ENCODE measurements around the gene MED29.

- TF ChIP-seq EZH2phosphoT487 (IDR thresholded peaks at IDR 0.05; ENCODE audit: borderline replicate concordance, low read length) (no peak), CTCF (conservative IDR thresholded peaks at IDR 0.05; ENCODE audit: low read depth, low read length) (no peak)
Observed at GRCh38 chr19:39384839-39385568, 6.2 kb upstream of the MED29 start.

Data from PC-3 (cell line).